NCI-H345 treated with DMSO at 0.1 percent for 48 hours (cell line): ENCODE measurements around the gene CTIF.

Source experiments
- DNase-seq: peaks from one replicate; lab custom pipeline; 2025; ENCODE audit not compliant: unreplicated experiment; lab: John Stamatoyannopoulos, UW

The CTIF gene

GRCh38 chr18:48827291-48828193 lies 288.7 kb downstream of the CTIF start:
- no peak for DNase-seq

- no peak for DNase-seq
Observed at GRCh38 chr18:48828194-48828545, 289.3 kb downstream of the CTIF start.

- peak; percentile 35 for DNase-seq
Observed at GRCh38 chr18:48828691-48829442, 290.0 kb downstream of the CTIF start.

DNA sequence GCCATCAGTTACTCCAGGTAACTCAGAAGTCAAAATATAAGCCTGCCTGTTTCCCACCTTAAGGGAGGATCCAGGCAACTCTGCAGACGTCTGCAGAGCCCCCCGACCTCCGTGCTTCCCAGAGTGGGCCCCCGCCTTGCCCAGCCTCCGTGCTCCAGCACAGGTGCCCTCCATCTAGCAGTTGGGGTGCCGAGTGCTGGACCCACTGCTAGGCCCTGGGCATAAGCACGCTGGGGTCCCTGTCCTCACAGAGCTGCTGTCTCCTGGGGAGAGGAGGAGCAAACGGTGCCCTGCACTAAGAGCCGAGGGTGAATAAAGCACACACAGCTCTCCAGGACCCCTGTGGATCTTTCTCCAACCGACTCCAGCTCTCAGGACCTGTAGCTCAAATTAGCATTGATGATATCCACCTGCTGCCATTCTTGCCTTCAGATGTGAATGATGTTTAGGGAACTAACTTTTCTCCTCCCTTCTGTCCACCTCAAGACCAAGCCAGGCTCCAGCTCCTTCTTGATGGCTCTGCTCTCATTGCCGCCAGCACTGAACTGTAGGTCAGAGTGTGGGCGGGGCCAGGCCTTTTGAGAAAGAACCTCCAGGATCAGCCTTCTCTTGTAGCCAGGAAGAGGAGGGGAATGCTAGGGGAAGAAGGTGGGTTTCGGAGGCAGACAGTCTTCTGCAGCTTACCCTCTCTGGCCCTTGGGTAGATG lies 290.8 kb downstream of the CTIF start:
- DNase-seq = peak; percentile 61

DNA sequence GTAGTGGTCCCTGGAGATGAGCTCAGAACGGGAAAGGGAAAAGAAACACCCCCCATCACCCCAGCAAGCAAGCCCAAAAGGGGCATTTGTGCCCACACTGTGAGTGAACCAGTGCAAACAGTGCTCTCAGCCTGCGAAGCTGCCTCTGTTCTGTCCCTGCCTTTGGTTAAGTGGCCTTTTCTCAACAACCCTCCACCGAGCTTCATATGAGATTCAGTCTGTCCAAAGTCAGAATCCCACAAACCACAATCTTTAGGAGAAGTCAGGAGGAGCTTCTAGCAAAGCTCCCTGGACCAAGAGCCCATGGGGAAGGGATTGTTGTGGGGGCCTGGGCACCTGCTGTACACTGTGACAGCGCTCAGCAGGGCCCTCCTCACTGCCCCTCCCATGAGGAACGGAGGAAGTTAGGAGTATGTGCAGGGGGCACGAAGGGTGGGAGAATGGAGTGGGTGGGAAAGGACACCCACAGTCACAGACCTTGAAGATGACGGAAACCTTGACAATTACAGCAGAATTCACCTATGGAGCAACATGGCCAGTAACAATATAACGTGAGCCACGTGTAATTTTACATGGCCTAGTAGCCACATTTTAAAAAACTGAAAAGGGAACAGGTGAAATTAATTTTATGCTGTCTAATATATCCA lies 292.4 kb downstream of the CTIF start:
- DNase-seq = no peak

- DNase-seq = no peak
Observed at GRCh38 chr18:48831802-48832201, 293.0 kb downstream of the CTIF start.

GRCh38 chr18:48832938-48833700 lies 294.3 kb downstream of the CTIF start:
- DNase-seq = no peak

GRCh38 chr18:48833701-48834412 lies 295.0 kb downstream of the CTIF start:
- DNase-seq = no peak

DNA sequence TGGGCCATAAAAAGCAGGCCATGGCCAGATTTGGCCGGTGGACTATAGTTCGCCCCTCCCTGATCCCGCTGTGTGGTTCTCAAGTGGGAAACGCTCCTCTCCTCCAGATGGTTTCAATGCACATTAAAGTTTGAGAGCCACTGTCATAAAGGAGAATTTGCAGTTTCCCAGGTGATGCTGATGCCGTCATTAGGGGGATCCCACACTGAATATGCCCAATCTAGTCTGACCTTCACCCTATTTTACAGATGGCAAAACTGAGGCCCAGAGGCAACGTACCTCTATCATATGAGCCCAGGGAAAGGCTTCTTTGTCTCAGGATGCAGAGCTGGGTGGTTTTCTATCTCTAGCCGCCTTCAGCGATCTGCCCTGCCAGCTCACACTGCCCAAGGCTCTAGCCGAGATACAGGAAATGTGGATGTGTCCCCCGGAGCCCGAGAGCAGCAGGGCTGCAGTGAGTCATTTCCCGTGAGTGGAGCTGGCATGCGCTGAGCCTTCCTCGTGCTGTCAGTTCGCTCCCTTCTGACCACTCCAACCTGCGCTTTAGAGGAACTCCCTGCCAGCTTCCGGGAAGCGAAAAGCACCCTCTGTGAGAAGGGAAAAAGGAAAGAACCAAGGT lies 295.7 kb downstream of the CTIF start:
- no peak for DNase-seq

GRCh38 chr18:48835119-48835518 lies 296.3 kb downstream of the CTIF start:
- no peak for DNase-seq

GRCh38 chr18:48835745-48836170 lies 296.9 kb downstream of the CTIF start:
- DNase-seq = no peak

- no peak for DNase-seq
Observed at GRCh38 chr18:48836231-48836805, 297.5 kb downstream of the CTIF start.

GRCh38 chr18:48836806-48837615 lies 298.2 kb downstream of the CTIF start:
- no peak for DNase-seq

- DNase-seq = no peak
Observed at GRCh38 chr18:48837676-48838075, 298.8 kb downstream of the CTIF start.

- DNase-seq = no peak
Observed at GRCh38 chr18:48838166-48838775, 299.4 kb downstream of the CTIF start.

DNA sequence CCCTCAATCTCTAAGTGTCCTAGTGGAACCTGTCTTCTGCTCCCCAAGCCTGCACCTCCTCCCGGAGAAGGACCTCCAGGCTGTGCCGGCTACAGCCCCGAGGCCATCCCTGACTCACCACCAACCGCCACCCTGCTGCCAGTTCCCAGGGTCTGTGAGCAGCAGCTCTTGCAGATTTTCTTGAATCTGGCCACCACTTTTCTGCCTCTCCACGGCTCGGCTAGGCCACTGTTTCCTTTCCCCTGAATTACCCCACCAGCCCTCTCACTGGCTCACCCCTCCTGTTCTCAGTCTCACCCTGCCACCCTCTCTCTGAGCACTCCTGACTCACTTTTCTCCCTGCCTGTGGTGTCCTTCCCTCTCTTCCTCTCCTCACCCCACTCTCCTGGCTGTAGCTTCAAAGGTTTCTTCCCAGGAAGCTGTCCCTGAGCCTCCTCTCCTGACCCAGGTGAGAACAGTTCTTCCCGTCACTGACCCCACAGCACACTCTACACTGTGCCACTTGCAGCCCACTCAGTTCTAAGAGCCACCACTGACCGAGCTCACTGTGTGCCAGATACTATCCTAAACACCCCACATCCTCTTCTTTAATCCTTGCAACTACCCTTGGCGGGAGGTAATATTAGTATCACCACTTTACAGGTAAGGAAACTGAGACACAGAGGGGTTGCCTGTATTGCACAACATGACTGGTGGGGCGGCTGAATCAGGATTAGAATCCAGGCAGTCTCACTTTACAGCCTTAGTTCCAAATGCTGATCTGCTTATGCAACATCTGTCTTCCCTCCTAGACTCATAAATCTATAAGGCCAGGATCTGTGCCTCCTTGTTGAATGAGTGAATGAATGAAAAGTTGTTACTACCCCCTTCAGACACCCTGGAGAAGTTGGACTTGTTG lies 300.3 kb downstream of the CTIF start:
- no peak for DNase-seq
